Measurements from ENCODE around the gene FILIP1. TPM values are rescaled to one million over a fixed set of nuclear protein-coding genes. Genes with fewer than 3 reads are reported as not detected.

The FILIP1 gene
- total RNA-seq, 1 experiment from 2014 or later: not detected

GRCh38 chr6:75381877-75382633 is 111.5 kb downstream of the FILIP1 start:
- no peak for TF ChIP-seq CTCF (conservative IDR thresholded peaks at IDR 0.05; ENCODE audit: low read depth, low read length)
- no peak for TF ChIP-seq EZH2 (IDR thresholded peaks at IDR 0.05; ENCODE audit: low read length, unreplicated experiment)
- no peak for TF ChIP-seq EZH2phosphoT487 (IDR thresholded peaks at IDR 0.05; ENCODE audit: borderline replicate concordance, low read length)
- no TSS peak for BruUV-seq (replicated peaks)
- Histone ChIP-seq H3F3A (ENCODE audit: low read length, unreplicated experiment) (no peaks in the 10 kb centered on the region), H3K79me2 (ENCODE audit: low read length) (no peaks in the 10 kb centered on the region), H3K9me3 (ENCODE audit: low read length) (no peaks in the 10 kb centered on the region), H4K20me1 (ENCODE audit: low read length) (no peaks in the 10 kb centered on the region), H3K9me2 (replicated peaks; ENCODE audit: low read length) (no peaks in the 10 kb centered on the region), H3K4me1 (ENCODE audit: insufficient read depth, low read length) (no peaks in the 10 kb centered on the region), H2AFZ (ENCODE audit: low read length) (no peak overlapping the region), H3K4me2 (ENCODE audit: low read length) (no peak overlapping the region), H3K9ac (ENCODE audit: low read length) (no peak overlapping the region), H3K27ac (ENCODE audit: low read length) (no peak overlapping the region), H3K27me3 (ENCODE audit: low read length) (0 out of 2 replicates have a peak, but pooled peaks cover 5% of the 10 kb centered on the region), H3K36me3 (ENCODE audit: low read depth, low read length) (no peaks in the 10 kb centered on the region), H3K4me3 (ENCODE audit: low read length) (no peak overlapping the region)
- DNase-seq (no peak), ATAC-seq (no peak)
- POLR2A ChIA-PET (ENCODE audit: unreplicated experiment): no interaction called here
- CTCF ChIA-PET: no interaction called here
- intact Hi-C loops (cut with micrococcal nuclease): no loop called here

- no peaks in the 10 kb centered on the region for H3K79me2 ChIP-seq (ENCODE audit: low read length)
- ATAC-seq (no peak), DNase-seq (no peak)
- no peak overlapping the region for H3K4me3 ChIP-seq (ENCODE audit: low read length)
- no peak overlapping the region for H3K9ac ChIP-seq (ENCODE audit: low read length)
- H3K27ac ChIP-seq (ENCODE audit: low read length): no peak overlapping the region
- TF ChIP-seq EZH2phosphoT487 (IDR thresholded peaks at IDR 0.05; ENCODE audit: borderline replicate concordance, low read length) (no peak), CTCF (conservative IDR thresholded peaks at IDR 0.05; ENCODE audit: low read depth, low read length) (no peak), EZH2 (IDR thresholded peaks at IDR 0.05; ENCODE audit: low read length, unreplicated experiment) (no peak)
- no TSS peak for BruUV-seq (replicated peaks)
- H4K20me1 ChIP-seq (ENCODE audit: low read length): no peaks in the 10 kb centered on the region
- CTCF ChIA-PET: no interaction called here
- H3K36me3 ChIP-seq (ENCODE audit: low read depth, low read length): no peaks in the 10 kb centered on the region
- no peak overlapping the region for H3K4me2 ChIP-seq (ENCODE audit: low read length)
- no peaks in the 10 kb centered on the region for H3K4me1 ChIP-seq (ENCODE audit: insufficient read depth, low read length)
- H3K27me3 ChIP-seq (ENCODE audit: low read length): 0 out of 2 replicates have a peak, but pooled peaks cover 5% of the 10 kb centered on the region
- H3K9me2 ChIP-seq (replicated peaks; ENCODE audit: low read length): no peaks in the 10 kb centered on the region
- intact Hi-C loops (cut with micrococcal nuclease): no loop called here
- H3K9me3 ChIP-seq (ENCODE audit: low read length): no peaks in the 10 kb centered on the region
- POLR2A ChIA-PET (ENCODE audit: unreplicated experiment): no interaction called here
- H3F3A ChIP-seq (ENCODE audit: low read length, unreplicated experiment): no peaks in the 10 kb centered on the region
- H2AFZ ChIP-seq (ENCODE audit: low read length): no peak overlapping the region
These were observed 114.1 kb downstream of the FILIP1 start for GRCh38 chr6:75379536-75379935.

- H3K27me3 ChIP-seq (ENCODE audit: low read length): no peaks in the 10 kb centered on the region
- TF ChIP-seq EZH2 (IDR thresholded peaks at IDR 0.05; ENCODE audit: low read length, unreplicated experiment): no peak
- no peaks in the 10 kb centered on the region for H3K79me2 ChIP-seq (ENCODE audit: low read length)
- no peaks in the 10 kb centered on the region for H3F3A ChIP-seq (ENCODE audit: low read length, unreplicated experiment)
- no peaks in the 10 kb centered on the region for H3K36me3 ChIP-seq (ENCODE audit: low read depth, low read length)
- no peaks in the 10 kb centered on the region for H3K9me2 ChIP-seq (replicated peaks; ENCODE audit: low read length)
- H3K4me1 ChIP-seq (ENCODE audit: insufficient read depth, low read length): no peaks in the 10 kb centered on the region
- H3K4me3 ChIP-seq (ENCODE audit: low read length): no peak overlapping the region
- H3K9ac ChIP-seq (ENCODE audit: low read length): no peak overlapping the region
- H4K20me1 ChIP-seq (ENCODE audit: low read length): no peaks in the 10 kb centered on the region
- POLR2A ChIA-PET (ENCODE audit: unreplicated experiment): no interaction called here
- DNase-seq: no peak
- ATAC-seq: no peak
- intact Hi-C loops (cut with micrococcal nuclease): no loop called here
- no peak overlapping the region for H3K27ac ChIP-seq (ENCODE audit: low read length)
- no TSS peak for BruUV-seq (replicated peaks)
- CTCF ChIA-PET: no interaction called here
- no peaks in the 10 kb centered on the region for H3K9me3 ChIP-seq (ENCODE audit: low read length)
- H3K4me2 ChIP-seq (ENCODE audit: low read length): no peak overlapping the region
- H2AFZ ChIP-seq (ENCODE audit: low read length): no peak overlapping the region
These were observed 115.5 kb downstream of the FILIP1 start for GRCh38 chr6:75378101-75378500.
